ENCODE results near the gene RPS6KC1.

RPS6KC1 gene

GRCh38 chr1:213249395-213249794, 198.4 kb downstream of the RPS6KC1 start:
- DNase-seq (ENCODE audit: extremely low read depth, low read depth) = no peak
- H3K4me3 ChIP-seq (replicated peaks; ENCODE audit: low read depth, low read length) = no peak overlapping the region
- TF ChIP-seq CTCF (IDR thresholded peaks at IDR 0.05; ENCODE audit: low read depth, low read length, missing control alignments) = no peak

- DNase-seq (ENCODE audit: extremely low read depth, low read depth) = no peak
- H3K4me3 ChIP-seq (replicated peaks; ENCODE audit: low read depth, low read length) = no peak overlapping the region
- TF ChIP-seq CTCF (IDR thresholded peaks at IDR 0.05; ENCODE audit: low read depth, low read length, missing control alignments) = no peak
These were observed 199.0 kb downstream of the RPS6KC1 start for GRCh38 chr1:213250041-213250440.

- no peak for DNase-seq (ENCODE audit: extremely low read depth, low read depth)
- TF ChIP-seq CTCF (IDR thresholded peaks at IDR 0.05; ENCODE audit: low read depth, low read length, missing control alignments) = no peak
These were observed 199.4 kb downstream of the RPS6KC1 start for GRCh38 chr1:213250446-213250845.

GRCh38 chr1:213251972-213252371, 200.9 kb downstream of the RPS6KC1 start:
- no peak for DNase-seq (ENCODE audit: extremely low read depth, low read depth)
- no peak for TF ChIP-seq CTCF (IDR thresholded peaks at IDR 0.05; ENCODE audit: low read depth, low read length, missing control alignments)
- no peak overlapping the region for H3K4me3 ChIP-seq (replicated peaks; ENCODE audit: low read depth, low read length)

More at GRCh38 chr1:213250446-213250845, 199.4 kb downstream of the RPS6KC1 start:
- no peak overlapping the region for H3K4me3 ChIP-seq (replicated peaks; ENCODE audit: low read depth, low read length)

GRCh38 chr1:213256438-213257087, 205.5 kb downstream of the RPS6KC1 start:
- H3K4me3 ChIP-seq (replicated peaks; ENCODE audit: low read depth, low read length) = no peak overlapping the region
- no peak for TF ChIP-seq CTCF (IDR thresholded peaks at IDR 0.05; ENCODE audit: low read depth, low read length, missing control alignments)
- DNase-seq (ENCODE audit: extremely low read depth, low read depth) = no peak

- no peak for TF ChIP-seq CTCF (IDR thresholded peaks at IDR 0.05; ENCODE audit: low read depth, low read length, missing control alignments)
- H3K4me3 ChIP-seq (replicated peaks; ENCODE audit: low read depth, low read length) = no peak overlapping the region
- no peak for DNase-seq (ENCODE audit: extremely low read depth, low read depth)
These were observed 209.5 kb downstream of the RPS6KC1 start for GRCh38 chr1:213260311-213261075.

Data from HFF-Myc (cell line).